Aorta (tissue), 5 donors: ENCODE results near the gene KRTAP10-3. TPM values are rescaled to one million over a fixed set of nuclear protein-coding genes. Genes with fewer than 3 reads are reported as not detected.
"Not testable (repeated sequence)": the region's sequence is repeated elsewhere in the genome, so short reads cannot be mapped to it uniquely, and the experiment has no call there.

Source experiments
- ATAC-seq: fragments of 200-7000 bp; cut with Tn5 transposase; one replicate; pipeline ENCODE4 v1.9.1; 2022; ENCODE audit warnings: moderate library complexity; ENCODE audit not compliant: low FRiP score
- DNase-seq, 2 donors: peaks; one replicate each; pipeline ENCODE4 v3.0.0-alpha.2; 2020
- H3K27ac ChIP-seq, 2 donors: one replicate each; pipeline ENCODE4 v1.5.1; 2013; ENCODE audit warnings: low read length in 2 of 2, mild to moderate bottlenecking in 2 of 2, moderate library complexity in 2 of 2, control low read depth in 1 of 2, inconsistent platforms in 1 of 2, low read depth in 1 of 2
- H3K27me3 ChIP-seq, 2 donors: one replicate each; pipeline ENCODE4 v1.6.1; 2013; ENCODE audit warnings: control low read depth in 1 of 2, low read length in 1 of 2, mild to moderate bottlenecking in 1 of 2, moderate library complexity in 1 of 2; ENCODE audit not compliant: insufficient read depth in 2 of 2, control insufficient read depth in 1 of 2
- H3K36me3 ChIP-seq, 2 donors: one replicate each; pipeline ENCODE4 v1.6.1; 2013; ENCODE audit warnings: control low read depth in 1 of 2, low read length in 1 of 2, mild to moderate bottlenecking in 1 of 2; ENCODE audit not compliant: insufficient read depth in 2 of 2, control insufficient read depth in 1 of 2
- H3K4me1 ChIP-seq, 2 donors: one replicate each; pipeline ENCODE4 v1.6.1; 2013; ENCODE audit warnings: low read length in 2 of 2, control low read depth in 1 of 2, mild to moderate bottlenecking in 1 of 2, moderate library complexity in 1 of 2; ENCODE audit not compliant: insufficient read depth in 2 of 2, control insufficient read depth in 1 of 2
- H3K4me3 ChIP-seq, 2 donors: one replicate each; pipeline ENCODE4 v1.5.1; 2013; ENCODE audit warnings: low read length in 2 of 2, control low read depth in 1 of 2, mild to moderate bottlenecking in 1 of 2
- H3K9me3 ChIP-seq: one replicate; pipeline ENCODE4 v1.6.1; 2013; ENCODE audit warnings: mild to moderate bottlenecking, low read length; ENCODE audit not compliant: control insufficient read depth
- WGBS, 2 donors: extraction: QIAGEN DNeasy Blood & Tissue Kit; methylation state at CpG; one replicate each; pipeline ENCODE4 v1.1.7; 2013; 5-methylcytosine and 5-hydroxymethylcytosine counted together
- intact Hi-C, 2 donors: fragments of 100-400 bp; cut with DNase I; formaldehyde crosslinking; loops; one replicate each; pipeline versions ENCODE4 v1.14.2 to v1.15.0; 2022
- polyA plus RNA-seq, 2 donors: library from polyadenylated mRNA; stranded (reverse); fragments of 200-250 nt; gene quantifications; one replicate each; pipeline ENCODE4 v1.2.3, GENCODE V29; 2013
- total RNA-seq, 2 donors: library from RNA; stranded (reverse); fragmentation: NEBNext Ultra II Directional; extraction: Animal tissue kit (Norgen Biotek cat#: 25700); gene quantifications; one replicate each; pipeline ENCODE4 v1.2.1, GENCODE V29; 2021
- donor health status: healthy with polysubstance abuse.
- donor health status: Bipolar disorder and iron deficiency.
- donor health status: DM: no; HTN: no; CAD: no.
- donor health status: DM: no; HTN: no; CAD: no.
- donor health status: DM: yes; HTN: yes; CAD: no.

The KRTAP10-3 gene
- total and polyA plus RNA-seq, 4 donors: not detected

GRCh38 chr21:44567481-44568171 is 9.0 kb upstream of the KRTAP10-3 start:
- H3K36me3 ChIP-seq: no peaks in the 10 kb centered on the region
- ATAC-seq: no peak
- 94 to 95% methylated on average over 18 of the region's 18 CpGs for WGBS, 2 donors
- no peak for DNase-seq
- peaks cover 2% of the 10 kb centered on the region for H3K9me3 ChIP-seq
- no peaks in the 10 kb centered on the region for H3K4me1 ChIP-seq
- intact Hi-C loops: no loop called here
- H3K27me3 ChIP-seq: no peaks in the 10 kb centered on the region
- H3K27ac ChIP-seq: no peak overlapping the region
- no peak overlapping the region for H3K4me3 ChIP-seq

- H3K27me3 ChIP-seq: no peaks in the 10 kb centered on the region
- H3K4me1 ChIP-seq: no peaks in the 10 kb centered on the region
- no peak overlapping the region for H3K27ac ChIP-seq
- no peak overlapping the region for H3K4me3 ChIP-seq
- no peak for ATAC-seq
- intact Hi-C loops: no loop called here
- 49 to 56% methylated on average over 1 of the region's 1 CpG for WGBS, 2 donors
- peaks cover 2% of the 10 kb centered on the region for H3K9me3 ChIP-seq
- no peaks in the 10 kb centered on the region for H3K36me3 ChIP-seq
- no peak for DNase-seq
Observed at GRCh38 chr21:44566403-44566802, 7.8 kb upstream of the KRTAP10-3 start.

GRCh38 chr21:44564886-44565598 is 6.4 kb upstream of the KRTAP10-3 start:
- Histone ChIP-seq H3K4me3 (no peak overlapping the region), H3K27me3 (no peaks in the 10 kb centered on the region), H3K9me3 (no peaks in the 10 kb centered on the region), H3K27ac (no peak overlapping the region), H3K36me3 (no peaks in the 10 kb centered on the region), H3K4me1 (no peaks in the 10 kb centered on the region)
- intact Hi-C loops: no loop called here
- DNase-seq (no peak), ATAC-seq (no peak)
- 0 to 40% methylated on average over 1 of the region's 1 CpG for WGBS, 2 donors

- Histone ChIP-seq H3K36me3 (no peaks in the 10 kb centered on the region), H3K4me3 (no peak overlapping the region), H3K27me3 (no peaks in the 10 kb centered on the region), H3K4me1 (no peaks in the 10 kb centered on the region), H3K9me3 (no peaks in the 10 kb centered on the region), H3K27ac (no peak overlapping the region)
- 96 to 98% methylated on average over 1 of the region's 1 CpG for WGBS, 2 donors
- intact Hi-C loops: no loop called here
- ATAC-seq: no peak
- DNase-seq: no peak
Observed at GRCh38 chr21:44564099-44564498, 5.5 kb upstream of the KRTAP10-3 start.

- H3K4me3 ChIP-seq, H3K27me3 ChIP-seq, H3K9me3 ChIP-seq, H3K36me3 ChIP-seq, ATAC-seq, intact Hi-C loops, H3K27ac ChIP-seq, H3K4me1 ChIP-seq, DNase-seq: not testable (repeated sequence)
- WGBS, 2 donors: 69 to 70% methylated on average over 9 to 10 of the region's 10 CpGs
Observed at GRCh38 chr21:44558329-44558675, 293 bp downstream of the KRTAP10-3 start.

- DNase-seq (peak in 1 of 2 donors; percentile 69), ATAC-seq (no peak)
- Histone ChIP-seq H3K36me3 (no peaks in the 10 kb centered on the region), H3K4me3 (no peak overlapping the region), H3K4me1 (no peaks in the 10 kb centered on the region), H3K27me3 (no peaks in the 10 kb centered on the region), H3K27ac (no peak overlapping the region), H3K9me3 (no peaks in the 10 kb centered on the region)
- intact Hi-C loops: no loop called here
- 65% methylated on average over 30 of the region's 30 CpGs for WGBS, 2 donors
Observed at GRCh38 chr21:44557491-44558328, 885 bp downstream of the KRTAP10-3 start.

GRCh38 chr21:44556879-44557278 is 1.7 kb downstream of the KRTAP10-3 start:
- H3K4me3 ChIP-seq: no peak overlapping the region
- H3K4me1 ChIP-seq: no peaks in the 10 kb centered on the region
- H3K9me3 ChIP-seq: no peaks in the 10 kb centered on the region
- ATAC-seq: no peak
- intact Hi-C loops: no loop called here
- DNase-seq: no peak
- H3K36me3 ChIP-seq: no peaks in the 10 kb centered on the region
- WGBS, 2 donors: 86% methylated on average over 9 of the region's 9 CpGs
- H3K27ac ChIP-seq: no peak overlapping the region
- no peaks in the 10 kb centered on the region for H3K27me3 ChIP-seq

GRCh38 chr21:44555200-44555875 is 3.3 kb downstream of the KRTAP10-3 start:
- Histone ChIP-seq H3K4me3 (no peak overlapping the region), H3K9me3 (no peaks in the 10 kb centered on the region), H3K4me1 (no peaks in the 10 kb centered on the region), H3K36me3 (no peaks in the 10 kb centered on the region), H3K27ac (no peak overlapping the region), H3K27me3 (no peaks in the 10 kb centered on the region)
- ATAC-seq (no peak), DNase-seq (no peak)
- whole genome bisulfite sequencing, 2 donors: 87 to 90% methylated on average over 13 of the region's 13 CpGs
- intact Hi-C loops: no loop called here
